ENCODE results near the gene HPCAL1.
"Not testable (repeated sequence)": the region's sequence is repeated elsewhere in the genome, so short reads cannot be mapped to it uniquely, and the experiment has no call there.

HPCAL1 gene

GRCh38 chr2:10296142-10296541 lies 6.6 kb upstream of the HPCAL1 start:
- POLR2A ChIA-PET (ENCODE audit: low non-redundant PET): no interaction called here
- no peak overlapping the region for H3K27ac ChIP-seq
- CTCF ChIA-PET: no interaction called here
- DNase-seq (ENCODE audit: low spot score): no peak
- TF ChIP-seq CTCF (conservative IDR thresholded peaks at IDR 0.05; ENCODE audit: low read depth): no peak

GRCh38 chr2:10297191-10297830 lies 5.4 kb upstream of the HPCAL1 start:
- TF ChIP-seq CTCF (conservative IDR thresholded peaks at IDR 0.05; ENCODE audit: low read depth): no peak
- DNase-seq (ENCODE audit: low spot score): no peak
- peak overlapping the region; percentile 78; the same call in 1 of the 2 replicates for H3K27ac ChIP-seq
- POLR2A ChIA-PET (ENCODE audit: low non-redundant PET): interaction anchor here (0.6 kb wide), 1 partner anchor 155 kb away, joined by 3 read pairs; no protein-coding TSS in a partner anchor
- CTCF ChIA-PET: interaction anchor here (0.6 to 1.4 kb wide), 3 partner anchors 112 to 279 kb away, joined by 4 to 8 read pairs (median 8); no protein-coding TSS in a partner anchor

GRCh38 chr2:10297959-10298531 lies 4.7 kb upstream of the HPCAL1 start:
- CTCF ChIA-PET: interaction anchor here (0.7 to 1.4 kb wide), 2 partner anchors 111 to 195 kb away, joined by 4 to 8 read pairs; no protein-coding TSS in a partner anchor
- POLR2A ChIA-PET (ENCODE audit: low non-redundant PET): interaction anchor here (0.6 kb wide), 1 partner anchor 154 kb away, joined by 3 read pairs; no protein-coding TSS in a partner anchor
- H3K27ac ChIP-seq: peak overlapping the region; percentile 78
- DNase-seq (ENCODE audit: low spot score): peak; percentile 84
- no peak for TF ChIP-seq CTCF (conservative IDR thresholded peaks at IDR 0.05; ENCODE audit: low read depth)

GRCh38 chr2:10298777-10299176 lies 3.9 kb upstream of the HPCAL1 start:
- DNase-seq (ENCODE audit: low spot score); POLR2A ChIA-PET (ENCODE audit: low non-redundant PET); H3K27ac ChIP-seq: not testable (repeated sequence)
- CTCF ChIA-PET: interaction anchor here (0.6 to 1.4 kb wide), 2 partner anchors 110 to 136 kb away, joined by 3 to 8 read pairs; no protein-coding TSS in a partner anchor

GRCh38 chr2:10300328-10300920 lies 2.3 kb upstream of the HPCAL1 start:
- no peak for DNase-seq (ENCODE audit: low spot score)
- ChIA-PET CTCF (interaction anchor here (0.6 to 0.9 kb wide), 3 partner anchors 109 to 169 kb away, joined by 3 to 5 read pairs (median 5); no protein-coding TSS in a partner anchor), POLR2A (ENCODE audit: low non-redundant PET) (no interaction called here)
- H3K27ac ChIP-seq: no peak overlapping the region
- TF ChIP-seq CTCF (conservative IDR thresholded peaks at IDR 0.05; ENCODE audit: low read depth): no peak

GRCh38 chr2:10300997-10301940 lies 1.4 kb upstream of the HPCAL1 start:
- no peak for DNase-seq (ENCODE audit: low spot score)
- ChIA-PET CTCF (interaction anchor here (0.6 to 1.5 kb wide), 7 partner anchors 14 to 486 kb away, joined by 3 to 8 read pairs (median 5); no protein-coding TSS in a partner anchor), POLR2A (ENCODE audit: low non-redundant PET) (interaction anchor here (0.7 kb wide), 1 partner anchor 109 kb away, joined by 10 read pairs; no protein-coding TSS in a partner anchor)
- TF ChIP-seq CTCF (conservative IDR thresholded peaks at IDR 0.05; ENCODE audit: low read depth): no peak
- H3K27ac ChIP-seq: peak overlapping the region; percentile 80
